ENCODE data around the gene TEAD4.

The TEAD4 gene

DNA sequence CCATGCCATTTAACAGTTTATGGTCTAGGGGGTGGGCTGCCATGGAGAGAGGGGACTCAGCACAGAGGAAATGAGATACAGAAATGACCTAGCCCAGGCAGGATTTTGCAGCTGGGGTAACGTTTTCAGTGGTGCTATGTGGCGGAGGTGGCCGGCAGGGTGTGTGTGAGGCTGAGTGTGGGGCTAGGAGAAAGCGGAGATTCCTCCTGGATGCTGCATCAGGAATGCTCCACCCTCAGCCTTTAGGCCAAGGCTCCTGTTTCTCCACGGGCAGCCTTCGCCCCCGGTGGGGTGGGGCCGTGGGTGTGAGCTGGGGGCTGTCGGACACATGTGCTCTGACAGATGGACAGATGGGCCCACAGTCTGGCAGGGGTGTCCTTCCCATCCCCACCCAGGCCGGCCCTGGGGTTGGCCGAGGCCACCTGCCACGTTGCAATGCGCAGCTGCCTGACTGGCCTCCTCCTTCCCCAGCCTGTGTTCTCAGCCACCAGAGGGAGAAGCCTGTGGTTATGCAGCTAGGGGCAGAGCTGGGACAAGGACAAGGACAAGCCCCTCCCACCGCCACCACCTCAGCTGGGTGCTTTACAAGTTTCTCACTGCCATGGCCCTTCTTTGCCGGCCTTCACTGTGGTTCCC, 44.3 kb downstream of the TEAD4 start:
- no peak for DNase-seq

DNA sequence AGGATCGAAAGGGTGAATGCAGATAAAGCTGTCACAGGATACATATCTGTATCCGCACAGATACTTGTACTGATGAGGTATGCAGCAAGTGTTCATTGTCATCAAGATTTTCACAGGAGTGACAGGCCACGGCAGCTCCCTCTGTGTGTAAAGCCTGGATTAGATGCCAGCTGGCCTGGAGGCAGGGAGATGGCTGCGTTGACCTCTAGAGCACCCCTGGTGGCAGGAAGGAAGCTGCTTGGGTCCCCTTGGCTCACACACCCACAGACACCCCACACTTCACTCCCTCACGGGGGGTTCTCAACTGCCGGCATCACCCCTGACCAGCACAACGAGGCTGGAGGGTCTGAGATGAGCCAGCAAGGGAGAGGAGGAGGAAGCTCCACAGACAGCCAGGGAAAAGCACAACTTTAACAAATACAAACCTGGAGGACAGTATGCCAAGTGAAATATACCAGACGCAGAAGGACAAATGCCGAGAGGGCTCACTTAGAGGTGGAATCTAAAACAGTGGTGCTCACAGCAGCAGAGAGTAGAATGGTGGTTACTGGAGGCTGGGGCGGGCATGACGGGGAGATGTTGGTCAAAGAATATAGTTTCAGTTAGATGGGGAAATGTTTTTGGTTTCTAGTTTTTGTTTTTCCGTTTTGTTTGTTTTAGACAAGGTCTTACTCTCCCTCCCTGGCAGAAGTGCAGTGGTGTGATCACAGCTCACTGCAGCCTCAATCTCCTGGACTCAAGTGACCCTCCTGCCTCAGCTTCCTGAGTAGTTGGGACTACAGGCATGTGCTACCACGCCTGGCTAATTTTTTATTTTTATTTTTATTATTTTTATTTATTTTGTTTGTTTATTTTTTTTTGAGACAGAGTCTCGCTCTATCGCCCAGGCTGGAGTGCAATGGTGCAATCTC, 45.7 kb downstream of the TEAD4 start:
- DNase-seq: no peak

DNA sequence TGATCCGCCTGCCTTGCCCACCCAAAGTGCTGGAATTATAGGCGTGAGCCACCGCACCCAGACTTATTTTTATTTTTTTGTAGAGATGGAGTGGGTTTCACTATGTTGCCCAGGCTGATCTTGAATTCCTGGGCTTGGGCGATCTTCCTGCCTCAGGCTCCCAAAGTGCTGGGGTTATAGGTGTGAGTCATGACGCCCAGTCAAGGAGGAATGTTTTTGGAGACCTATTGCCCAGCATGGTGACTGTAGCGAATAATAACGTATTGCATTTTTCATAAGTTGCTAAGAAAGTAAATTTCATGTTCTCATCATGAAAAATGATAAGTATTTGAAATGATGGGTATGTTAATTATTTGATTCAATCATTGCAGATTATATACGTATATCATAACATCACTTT, 46.5 kb downstream of the TEAD4 start:
- DNase-seq: no peak

DNA sequence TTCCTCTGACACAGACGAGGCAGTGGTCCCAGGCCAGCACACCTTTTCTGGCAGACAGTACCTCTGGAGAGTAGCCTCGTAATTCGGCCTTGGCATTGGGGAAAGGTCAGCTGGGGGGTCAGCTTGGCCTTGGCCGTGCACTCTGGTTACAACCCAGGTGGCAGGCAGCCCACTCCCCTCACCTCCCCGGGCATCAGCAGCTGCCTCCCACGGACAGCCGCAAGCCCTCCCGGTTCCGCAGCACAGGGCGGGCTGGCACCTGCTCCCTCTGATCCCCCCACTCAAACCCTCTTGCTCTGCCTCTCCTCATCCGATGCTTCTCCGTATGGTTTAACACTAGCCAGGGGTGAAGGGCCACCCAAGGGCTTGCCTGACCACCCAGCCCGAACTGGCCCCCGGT, 50.6 kb downstream of the TEAD4 start:
- DNase-seq: no peak

DNA sequence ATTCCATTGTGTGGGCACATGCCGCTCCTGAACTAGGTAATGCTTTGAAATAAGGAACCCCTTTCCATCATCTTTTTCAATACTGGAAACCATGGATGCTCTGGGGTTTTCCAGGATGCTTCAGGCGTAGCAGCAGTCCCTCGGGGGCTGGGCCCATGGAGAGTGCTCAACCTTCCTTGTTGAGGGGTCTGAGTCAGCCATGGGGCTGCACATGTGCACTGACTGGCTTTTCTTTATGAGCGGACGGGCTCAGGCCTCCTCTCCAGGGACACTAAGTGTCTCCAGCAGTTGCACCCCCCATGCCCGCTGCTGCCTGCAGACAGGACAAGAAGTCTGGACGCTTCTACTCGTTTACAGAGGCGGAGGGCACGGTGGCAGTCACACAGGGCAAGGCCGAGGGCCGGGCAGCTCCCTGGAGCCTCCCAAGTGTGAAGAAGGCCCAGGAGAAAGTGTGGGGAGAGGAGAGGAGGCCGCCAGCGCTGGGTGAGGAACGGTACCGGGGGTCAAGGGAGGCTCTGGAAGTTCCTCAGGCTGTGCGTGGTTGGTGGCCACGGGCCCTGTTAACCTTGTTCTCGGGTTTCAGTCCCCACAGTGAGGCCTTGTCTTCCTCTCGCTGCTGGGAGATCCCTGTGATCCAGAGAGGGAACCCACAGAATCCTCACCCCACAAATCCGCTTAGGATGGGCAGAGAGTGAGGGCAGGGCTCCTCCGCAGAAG, 51.2 kb downstream of the TEAD4 start:
- no peak for DNase-seq

DNA sequence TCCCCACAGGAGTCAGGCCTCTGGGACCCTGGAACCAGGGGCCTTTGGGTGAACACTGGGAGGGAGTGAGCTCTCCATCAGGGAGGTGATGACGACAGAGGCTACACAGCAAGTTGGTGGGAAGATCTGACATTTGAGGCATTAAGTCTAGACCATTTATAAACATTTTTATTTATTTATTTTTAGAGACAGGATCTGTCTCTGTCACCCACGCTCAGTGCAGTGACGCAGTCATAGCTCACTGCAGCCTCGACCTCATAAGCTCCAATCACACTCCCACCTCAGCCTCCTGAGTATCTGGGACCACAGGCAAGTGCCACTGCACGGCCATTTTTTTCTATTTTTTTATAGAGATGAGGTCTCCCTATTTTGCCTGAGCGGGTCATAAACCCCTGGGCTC, 53.6 kb downstream of the TEAD4 start:
- no peak for DNase-seq

DNA sequence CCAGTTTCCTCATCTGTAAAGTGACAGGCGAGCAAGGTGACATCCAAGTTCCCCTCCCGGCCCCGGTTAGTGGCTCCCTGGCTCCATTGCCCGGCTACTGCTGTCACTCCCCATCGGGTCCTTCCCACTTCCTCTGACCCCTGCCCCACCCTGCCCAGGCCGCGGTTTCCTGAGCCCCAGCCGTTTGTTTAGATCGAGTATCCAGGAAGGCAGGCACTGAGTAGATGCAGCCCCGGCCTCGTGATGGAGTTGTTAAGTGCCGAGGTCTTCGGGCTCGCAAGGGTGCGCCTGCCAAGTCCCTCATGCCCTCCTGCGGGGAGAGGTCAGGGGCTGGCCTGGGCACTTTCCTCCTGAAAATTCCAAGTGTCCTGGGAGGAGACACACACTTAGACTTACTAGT, 55.4 kb downstream of the TEAD4 start:
- DNase-seq: no peak

DNA sequence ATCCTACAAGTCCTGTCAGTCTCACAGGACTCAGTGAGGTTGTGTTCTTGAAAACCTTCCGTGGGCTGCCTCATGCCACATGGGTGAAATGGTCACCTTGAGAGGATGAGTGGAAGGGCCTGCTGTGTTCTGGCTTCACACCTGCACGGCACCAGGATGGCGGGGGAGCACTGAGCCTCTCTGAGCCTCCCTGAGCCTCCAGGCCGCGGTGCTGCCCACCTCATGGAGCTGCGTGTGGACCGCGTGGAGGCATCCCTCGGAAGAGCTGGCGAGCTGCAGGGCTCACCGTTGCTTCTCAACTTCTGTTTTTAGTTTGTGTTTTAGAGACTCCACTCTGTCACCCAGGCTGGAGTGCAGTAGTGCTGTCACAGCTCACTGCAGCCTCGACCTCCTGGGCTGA, 56.2 kb downstream of the TEAD4 start:
- no peak for DNase-seq

DNA sequence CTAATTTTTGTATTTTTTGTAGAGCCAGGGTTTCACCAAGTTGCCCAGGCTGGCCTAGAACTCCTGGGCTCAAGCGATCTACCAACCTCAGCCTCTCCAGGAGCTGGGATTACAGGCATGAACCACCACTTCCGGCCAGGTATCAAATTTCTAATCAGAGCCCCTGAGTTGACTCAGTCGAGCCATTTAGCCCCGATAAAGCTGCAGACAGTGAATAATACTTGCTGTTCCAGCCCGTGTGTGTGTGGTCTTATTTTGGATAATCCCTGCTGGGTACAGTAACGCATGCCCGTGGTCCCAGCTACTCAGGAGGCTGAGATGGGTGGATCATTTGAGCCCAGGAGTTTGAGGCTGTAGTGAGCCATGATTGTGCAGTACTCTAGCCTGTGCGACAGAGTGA, 57.0 kb downstream of the TEAD4 start:
- no peak for DNase-seq

DNA sequence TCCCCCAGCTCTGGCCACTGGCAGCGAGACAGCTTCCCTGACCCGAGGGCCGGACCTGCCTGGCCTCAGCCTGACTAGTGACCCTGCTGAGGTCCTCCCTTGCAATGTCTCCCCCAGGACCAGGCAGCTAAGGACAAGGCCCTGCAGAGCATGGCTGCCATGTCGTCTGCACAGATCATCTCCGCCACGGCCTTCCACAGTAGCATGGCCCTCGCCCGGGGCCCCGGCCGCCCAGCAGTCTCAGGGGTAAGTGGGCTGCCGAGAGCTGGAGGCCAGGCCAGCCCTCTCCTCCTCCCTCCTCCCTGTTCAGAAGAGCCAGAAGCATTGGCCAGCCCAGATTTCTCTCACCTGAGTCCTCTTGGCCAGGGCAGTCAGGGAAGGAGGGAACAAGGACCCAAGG, 58.1 kb downstream of the TEAD4 start:
- DNase-seq: no peak

DNA sequence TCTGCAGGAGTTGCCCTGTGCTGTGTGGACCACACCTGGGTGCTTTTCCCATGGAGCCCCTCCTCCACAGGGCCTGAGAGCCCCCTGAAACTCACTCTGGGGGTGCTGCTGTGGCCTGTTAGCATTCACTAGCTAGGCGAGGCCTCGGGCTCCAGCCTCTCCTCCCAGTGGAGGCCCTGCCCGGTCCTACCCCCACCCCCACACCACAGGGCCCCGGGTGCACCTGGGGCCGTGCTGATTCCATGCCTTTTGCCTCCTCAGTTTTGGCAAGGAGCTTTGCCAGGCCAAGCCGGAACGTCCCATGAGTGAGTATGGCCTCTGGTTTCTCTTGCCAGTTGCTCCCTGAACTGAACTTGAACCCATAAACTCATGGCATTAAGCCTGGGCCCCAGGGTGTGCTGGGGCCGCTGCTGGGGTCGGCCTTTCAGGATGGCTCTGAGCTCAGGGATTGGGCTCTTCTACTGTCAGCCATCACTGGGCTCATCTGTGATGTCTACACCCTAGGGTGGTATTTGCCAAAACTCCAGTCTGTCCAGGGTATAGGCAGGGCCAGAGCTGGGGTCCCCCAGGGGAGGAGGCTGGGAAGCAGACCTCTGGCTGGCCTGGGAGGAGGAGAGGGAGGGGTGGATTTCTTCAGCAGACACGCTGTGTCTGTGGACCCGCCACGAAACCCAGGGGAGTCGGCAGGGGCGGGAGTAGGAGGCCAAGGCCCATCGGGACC, 59.2 kb downstream of the TEAD4 start:
- DNase-seq: no peak

DNA sequence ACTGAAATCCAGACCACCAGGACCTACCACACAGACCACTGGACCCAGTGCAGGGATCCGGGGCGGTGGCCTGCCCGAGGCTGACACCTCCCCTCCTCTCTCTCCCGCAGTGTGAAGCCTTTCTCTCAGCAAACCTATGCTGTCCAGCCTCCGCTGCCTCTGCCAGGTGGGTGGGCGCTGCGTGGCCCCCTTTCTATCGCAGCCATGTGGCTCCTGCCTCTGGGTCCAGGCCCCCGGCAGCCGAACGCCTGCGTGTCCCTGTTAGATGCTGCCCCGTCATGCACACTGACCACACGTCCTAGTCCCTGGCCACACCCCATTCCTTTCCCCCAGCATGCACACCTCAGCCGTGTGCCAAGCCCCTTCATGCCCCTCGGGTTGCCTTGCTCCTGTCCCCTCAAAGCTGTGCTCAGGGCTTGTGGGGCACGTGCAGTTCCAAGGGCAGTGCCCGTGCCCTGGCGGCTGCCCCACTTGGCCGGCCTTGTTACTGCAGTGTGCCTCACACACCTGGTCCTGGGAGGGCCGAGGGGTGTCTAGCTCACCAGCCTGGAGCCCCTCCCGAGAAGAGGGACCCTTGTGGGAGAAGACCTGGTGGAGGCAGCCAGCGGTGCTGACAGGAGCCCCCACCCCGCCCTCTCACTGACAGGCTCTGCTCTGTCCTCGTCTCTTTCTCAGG, 59.9 kb downstream of the TEAD4 start:
- no peak for DNase-seq

DNA sequence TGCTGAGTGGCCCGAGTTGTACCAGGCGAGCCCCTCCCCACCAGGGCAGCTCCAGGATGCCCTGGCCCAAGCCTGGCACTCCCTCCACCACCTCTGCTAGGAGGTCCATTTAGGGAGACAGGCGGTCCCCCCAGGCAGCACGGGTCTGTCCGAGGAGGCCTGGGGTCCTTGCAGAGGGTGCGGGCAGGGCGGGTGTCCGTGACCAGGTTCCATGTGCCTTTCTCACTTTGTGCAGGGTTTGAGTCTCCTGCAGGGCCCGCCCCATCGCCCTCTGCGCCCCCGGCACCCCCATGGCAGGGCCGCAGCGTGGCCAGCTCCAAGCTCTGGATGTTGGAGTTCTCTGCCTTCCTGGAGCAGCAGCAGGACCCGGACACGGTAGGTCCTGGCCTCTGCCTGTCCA, 61.2 kb downstream of the TEAD4 start:
- DNase-seq: no peak

DNA sequence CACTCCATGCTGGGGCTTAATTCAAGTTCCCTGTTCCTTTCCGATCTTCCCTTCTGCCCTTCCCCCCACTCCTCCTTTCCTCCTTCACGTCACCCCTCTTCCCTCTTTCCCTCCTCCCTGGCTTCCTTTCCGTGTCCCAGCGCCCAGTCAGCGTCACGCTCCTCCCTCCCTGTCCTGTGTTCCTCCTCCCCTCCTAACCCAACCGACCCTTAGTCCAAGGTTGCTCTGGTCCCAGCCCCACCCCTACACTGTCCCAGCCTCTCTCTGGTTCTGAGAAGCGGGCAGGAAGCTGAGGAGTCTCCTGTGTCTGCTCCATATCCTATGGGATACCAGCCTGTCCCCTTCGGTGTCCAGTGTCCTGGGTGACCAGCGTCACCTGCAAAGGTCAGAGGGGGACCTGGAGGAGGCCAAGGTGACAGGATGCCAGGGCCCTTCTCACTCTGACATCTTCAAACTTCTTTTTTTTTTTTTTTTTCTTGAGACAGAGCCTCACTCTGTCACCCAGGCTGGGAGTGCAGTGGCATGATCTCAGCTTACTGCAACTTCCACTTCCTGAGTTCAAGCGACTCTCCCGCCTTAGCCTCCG, 61.7 kb downstream of the TEAD4 start:
- no peak for DNase-seq

DNA sequence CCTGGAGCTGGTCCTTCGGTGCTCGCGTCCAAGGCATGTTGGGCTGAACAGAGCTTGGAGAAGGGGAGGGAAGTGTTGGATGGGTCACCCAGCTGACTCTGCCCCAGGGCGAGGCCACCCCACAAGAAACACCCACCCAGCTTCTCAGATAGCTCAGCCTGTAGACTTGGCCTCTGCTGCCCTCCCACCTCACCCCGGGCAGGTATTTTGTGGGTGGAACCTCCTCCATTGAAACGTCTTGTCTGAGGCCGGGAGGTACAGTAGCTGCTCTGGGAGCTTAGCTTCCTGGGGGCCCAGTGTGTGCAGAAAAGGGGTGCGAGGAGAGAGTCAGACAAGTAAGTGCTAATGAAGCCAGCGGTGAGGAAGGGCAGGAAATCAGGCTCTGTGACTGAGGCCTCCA, 63.2 kb downstream of the TEAD4 start:
- DNase-seq: no peak

DNA sequence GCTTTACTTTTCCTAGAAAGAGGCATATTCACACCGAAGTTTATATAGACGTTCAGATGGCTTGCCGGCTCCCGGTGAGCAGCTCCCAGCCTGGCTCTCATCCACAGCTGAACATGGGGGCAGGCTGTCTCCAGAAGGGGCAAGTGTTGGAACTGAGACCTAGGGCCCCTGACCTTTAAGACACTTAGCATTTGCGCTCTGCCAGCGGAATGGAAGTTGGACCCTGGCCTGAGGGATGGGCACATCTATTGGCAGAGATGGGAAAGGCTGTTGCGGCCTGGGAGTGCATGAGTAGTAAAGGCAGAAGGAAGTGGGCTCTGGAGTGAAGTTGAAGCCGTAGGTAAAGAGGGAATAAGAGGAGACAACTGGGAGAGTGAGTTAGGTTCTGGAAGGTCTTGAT, 63.8 kb downstream of the TEAD4 start:
- DNase-seq: no peak

DNA sequence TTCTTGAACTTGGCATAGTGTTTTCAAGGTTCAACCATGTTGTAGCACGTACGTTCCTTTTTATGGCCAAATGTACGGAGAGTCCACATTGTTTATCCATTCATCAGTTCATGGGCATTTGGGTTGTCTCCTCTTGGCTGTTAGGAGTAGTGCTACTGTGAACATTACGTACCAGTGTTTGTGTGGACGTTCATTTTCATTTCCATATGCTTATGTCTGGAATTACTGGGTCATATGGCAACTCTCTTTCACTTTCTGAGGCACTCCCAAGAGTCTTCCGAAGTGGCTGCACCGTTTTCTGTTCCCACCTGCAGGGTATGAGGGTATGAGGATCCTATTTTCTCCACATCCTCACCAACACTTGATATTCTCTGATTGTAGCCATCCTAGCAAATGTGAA, 68.9 kb downstream of the TEAD4 start:
- no peak for DNase-seq

DNA sequence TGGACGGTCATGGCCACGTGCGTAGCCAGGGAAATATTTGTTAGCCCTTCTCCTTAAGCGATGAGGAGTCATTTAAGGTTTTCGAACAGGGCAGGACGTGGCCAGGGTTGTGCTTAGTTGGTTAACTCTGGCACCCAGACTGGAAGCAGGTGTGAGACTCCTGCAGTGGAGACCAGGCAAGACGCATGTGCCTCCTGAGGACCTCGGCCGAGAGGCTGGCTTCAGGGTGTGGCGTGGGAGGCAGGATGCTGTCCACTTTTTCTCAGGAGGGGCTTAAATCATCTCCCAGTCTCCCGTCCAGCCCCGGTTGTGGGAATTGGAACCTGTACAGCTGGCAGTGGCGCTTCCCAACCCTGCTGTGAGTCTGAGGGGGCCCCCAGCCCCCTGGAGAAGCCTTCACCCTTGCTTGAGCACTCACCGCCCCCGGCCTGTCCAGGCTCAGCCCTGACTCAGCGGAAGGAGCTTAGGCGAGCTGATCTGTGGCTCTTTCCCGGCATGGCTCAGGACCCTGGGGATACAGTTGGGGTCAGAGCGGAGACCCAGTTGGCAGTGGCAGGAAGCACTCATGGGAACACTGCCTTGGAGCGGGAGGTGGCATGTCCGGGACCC, 71.7 kb downstream of the TEAD4 start:
- no peak for DNase-seq

DNA sequence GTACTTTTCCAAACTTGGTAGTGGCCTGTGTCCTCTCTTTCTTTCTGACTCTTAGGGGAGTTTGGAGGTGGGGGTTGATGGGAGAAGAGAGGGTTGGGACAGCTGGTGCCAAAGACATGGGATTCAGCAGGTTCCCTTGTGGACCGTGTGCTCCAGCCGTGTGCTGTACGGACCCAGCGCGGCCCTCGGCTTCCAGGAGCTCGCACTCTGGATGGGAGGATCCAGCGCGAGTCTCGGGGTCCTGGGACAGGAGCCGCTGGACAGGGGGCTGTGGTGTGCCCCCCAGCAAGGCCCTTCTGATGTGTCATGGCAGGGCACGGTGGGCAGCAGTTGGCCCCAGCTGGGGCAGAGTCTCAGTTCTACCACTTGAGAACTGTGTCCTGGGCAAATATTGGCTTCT, 73.0 kb downstream of the TEAD4 start:
- DNase-seq: no peak

DNA sequence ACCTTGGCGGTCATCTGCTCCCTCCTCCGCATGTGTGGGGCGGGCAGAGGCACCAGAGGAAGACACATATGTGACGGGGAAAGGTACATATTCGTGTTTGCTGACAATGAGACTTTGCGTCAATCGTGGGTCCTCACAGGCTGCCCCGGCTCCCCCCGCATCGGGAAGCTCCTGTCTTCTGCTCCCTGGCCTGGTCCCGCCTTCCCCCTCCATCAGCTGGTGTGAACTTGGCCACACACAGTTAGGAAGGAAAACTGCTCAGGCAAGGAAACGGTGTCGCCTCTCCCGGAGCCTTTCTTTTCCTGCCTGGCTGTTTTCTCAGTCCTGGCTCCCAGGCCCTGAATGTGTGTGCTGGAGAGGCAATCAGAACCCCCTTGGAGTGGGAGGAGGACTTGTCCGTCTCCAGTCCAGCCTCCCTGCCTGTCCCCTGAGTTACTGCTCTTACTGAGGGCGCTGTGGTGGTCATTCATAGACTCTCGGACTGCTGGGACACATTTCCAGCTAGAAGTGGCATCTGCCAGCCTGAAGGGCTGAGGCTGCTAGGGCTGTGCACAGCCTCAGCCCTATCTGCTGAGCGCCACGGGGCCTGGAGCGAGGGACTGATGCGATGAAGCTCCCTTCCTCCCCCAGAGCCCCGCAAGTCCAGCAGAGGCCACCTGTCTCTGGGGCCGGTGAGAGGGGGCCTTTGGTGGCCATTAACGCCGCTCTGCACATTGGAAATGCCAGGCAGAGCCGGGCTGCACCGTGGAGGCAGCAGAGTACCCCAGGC, 73.8 kb downstream of the TEAD4 start:
- DNase-seq: no peak

DNA sequence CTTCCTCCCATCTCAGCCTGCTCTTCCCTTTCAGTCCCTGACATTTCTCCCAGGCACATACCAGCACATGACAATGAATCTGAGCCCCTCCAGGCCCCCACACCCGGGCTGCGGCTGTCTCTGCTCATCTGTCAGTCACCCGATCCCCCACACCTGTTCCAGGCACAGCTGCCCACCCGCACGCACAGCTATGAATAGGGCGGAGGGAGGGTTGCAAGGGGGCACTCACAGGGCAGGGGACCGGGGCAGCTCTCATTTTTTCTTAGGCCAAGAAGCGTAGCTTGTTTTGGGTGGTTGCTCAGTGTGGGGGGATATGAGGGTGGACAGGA, 74.3 kb downstream of the TEAD4 start:
- DNase-seq: no peak
